Measurements from ENCODE around the gene KIF14.

- TF ChIP-seq FOXM1 (IDR thresholded peaks at IDR 0.05; ENCODE audit: borderline replicate concordance) (no peak), PKNOX1 (IDR thresholded peaks at IDR 0.05) (no peak), NFRKB (IDR thresholded peaks at IDR 0.05) (no peak), HDGF (IDR thresholded peaks at IDR 0.05; ENCODE audit: borderline replicate concordance) (no peak), TARDBP (IDR thresholded peaks at IDR 0.05) (no peak), FOXA1 (IDR thresholded peaks at IDR 0.05) (no peak), ELF4 (IDR thresholded peaks at IDR 0.05) (no peak), L3MBTL2 (conservative IDR thresholded peaks at IDR 0.05) (no peak)
Measured at GRCh38 chr1:200668514-200669313, 48.2 kb upstream of the KIF14 start.
